Breast epithelium (tissue), 3 donors: ENCODE measurements around the gene TNIP2.

Experiments
- CTCF ChIP-seq, 3 donors: fragments of 450-650 bp; IDR thresholded peaks; one replicate each; pipeline ENCODE4 v1.5.1; 2016 to 2017; ENCODE audit warnings: antibody characterized with exemption in 3 of 3, mild to moderate bottlenecking in 3 of 3, moderate library complexity in 3 of 3
- POLR2A ChIP-seq: fragments of 450-650 bp; IDR thresholded peaks from one replicate; pipeline ENCODE4 v1.6.1; 2016; ENCODE audit warnings: antibody characterized with exemption, mild to moderate bottlenecking, moderate library complexity

GRCh38 chr4:2785613-2786012, 29.5 kb upstream of the TNIP2 start:
- no peak for TF ChIP-seq CTCF (IDR thresholded peaks at IDR 0.05)
- TF ChIP-seq POLR2A: no peak
